GM18520 (cell line): ENCODE measurements around the gene ERC2.

Source experiments
- ATAC-seq: cut with Tn5 transposase; IDR thresholded peaks from one replicate; pipeline ENCODE4 v1.9.1; 2021; ENCODE audit not compliant: unreplicated experiment

ERC2 gene

GRCh38 chr3:56369914-56370313 is 98.4 kb downstream of the ERC2 start:
- no peak for ATAC-seq

- no peak for ATAC-seq
Observed at GRCh38 chr3:56368846-56369245, 99.4 kb downstream of the ERC2 start.

GRCh38 chr3:56366641-56367162 is 101.6 kb downstream of the ERC2 start:
- no peak for ATAC-seq

DNA sequence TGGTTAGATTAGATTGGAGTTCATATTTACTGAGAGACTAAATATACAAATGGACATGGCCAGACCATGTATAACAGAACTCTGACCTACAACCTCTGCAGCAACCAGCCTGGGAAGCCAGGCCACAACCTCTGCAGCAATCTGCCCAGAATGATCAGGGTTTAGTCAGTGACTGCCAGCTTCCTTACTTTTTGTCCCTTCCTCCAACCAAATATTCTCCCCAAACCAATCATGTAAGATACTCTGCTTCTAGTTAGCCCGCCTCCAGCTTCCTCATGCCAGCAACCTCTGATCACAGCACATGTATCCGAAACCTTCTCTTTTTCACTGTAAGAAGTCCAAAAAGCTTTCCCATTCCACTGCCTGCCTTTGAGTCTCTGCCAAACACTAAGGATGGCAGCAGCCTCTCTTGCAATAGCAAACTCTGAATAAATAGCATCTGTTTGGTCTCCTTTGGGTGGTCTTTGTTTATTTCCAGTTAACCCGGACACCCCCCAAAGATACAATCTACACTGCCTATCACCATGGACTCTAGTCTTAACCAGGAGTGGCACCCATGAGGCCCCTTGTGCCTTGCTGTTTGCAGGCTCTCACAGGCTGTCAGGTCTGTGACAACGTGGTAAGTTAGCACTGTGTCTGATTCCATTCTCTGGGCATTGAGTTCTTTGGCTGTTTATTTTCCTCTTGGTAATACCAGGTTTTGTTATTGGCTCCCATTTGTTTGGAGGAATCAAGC is 102.2 kb downstream of the ERC2 start:
- no peak for ATAC-seq

GRCh38 chr3:56364665-56365064 is 103.6 kb downstream of the ERC2 start:
- ATAC-seq: no peak

DNA sequence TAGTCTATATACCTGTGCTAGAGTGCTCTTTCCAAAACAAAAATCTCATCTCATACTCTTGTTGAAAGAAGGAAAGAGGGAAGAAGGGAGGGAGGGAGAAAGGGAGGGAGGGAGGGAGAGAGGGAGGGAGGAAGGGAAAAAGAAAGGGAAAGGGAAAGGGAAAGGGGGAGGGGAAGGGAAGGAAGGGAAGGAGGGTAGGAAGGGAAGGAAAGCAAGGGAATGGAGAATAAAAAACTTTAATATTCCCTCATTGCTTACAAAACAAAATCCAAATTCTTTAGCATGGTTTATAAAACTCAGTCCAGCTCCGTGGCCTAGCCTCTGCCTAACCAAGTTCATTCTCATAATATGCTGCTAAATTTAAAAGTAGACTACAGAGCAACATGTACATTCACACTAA is 104.5 kb downstream of the ERC2 start:
- ATAC-seq: no peak

GRCh38 chr3:56361731-56362130 is 106.5 kb downstream of the ERC2 start:
- no peak for ATAC-seq

GRCh38 chr3:56357266-56357665 is 111.0 kb downstream of the ERC2 start:
- no peak for ATAC-seq

- ATAC-seq: no peak
Observed at GRCh38 chr3:56356808-56357207, 111.5 kb downstream of the ERC2 start.

DNA sequence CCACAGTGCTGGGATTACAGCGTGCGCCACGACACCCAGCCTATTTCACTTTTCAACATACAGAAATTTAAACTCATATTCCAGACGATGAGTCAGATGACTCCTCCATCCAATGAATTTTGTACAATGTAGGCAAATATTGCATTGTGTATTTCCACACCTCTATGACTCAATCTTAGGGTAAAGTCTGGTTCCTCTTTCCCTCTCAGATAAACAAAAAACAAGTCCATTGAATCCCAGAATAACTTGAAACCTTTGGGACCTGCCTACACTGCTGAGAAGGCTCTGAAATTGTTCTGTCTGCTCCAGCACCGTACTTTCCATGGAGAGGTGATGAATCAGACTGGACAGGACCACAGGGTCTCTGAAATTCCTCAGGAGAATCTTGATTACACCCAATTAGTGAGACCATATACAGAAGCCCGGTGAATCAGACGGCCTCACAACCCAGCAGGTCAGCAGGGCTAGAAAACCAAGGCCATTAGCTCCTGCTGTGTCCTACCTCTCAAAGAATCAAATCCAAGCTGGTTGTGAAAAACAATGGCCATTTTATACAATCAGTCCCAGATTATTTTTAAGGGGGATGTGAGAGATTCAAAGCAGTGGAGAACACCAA is 112.6 kb downstream of the ERC2 start:
- ATAC-seq: no peak

- ATAC-seq: no peak
Observed at GRCh38 chr3:56351537-56351936, 116.7 kb downstream of the ERC2 start.

DNA sequence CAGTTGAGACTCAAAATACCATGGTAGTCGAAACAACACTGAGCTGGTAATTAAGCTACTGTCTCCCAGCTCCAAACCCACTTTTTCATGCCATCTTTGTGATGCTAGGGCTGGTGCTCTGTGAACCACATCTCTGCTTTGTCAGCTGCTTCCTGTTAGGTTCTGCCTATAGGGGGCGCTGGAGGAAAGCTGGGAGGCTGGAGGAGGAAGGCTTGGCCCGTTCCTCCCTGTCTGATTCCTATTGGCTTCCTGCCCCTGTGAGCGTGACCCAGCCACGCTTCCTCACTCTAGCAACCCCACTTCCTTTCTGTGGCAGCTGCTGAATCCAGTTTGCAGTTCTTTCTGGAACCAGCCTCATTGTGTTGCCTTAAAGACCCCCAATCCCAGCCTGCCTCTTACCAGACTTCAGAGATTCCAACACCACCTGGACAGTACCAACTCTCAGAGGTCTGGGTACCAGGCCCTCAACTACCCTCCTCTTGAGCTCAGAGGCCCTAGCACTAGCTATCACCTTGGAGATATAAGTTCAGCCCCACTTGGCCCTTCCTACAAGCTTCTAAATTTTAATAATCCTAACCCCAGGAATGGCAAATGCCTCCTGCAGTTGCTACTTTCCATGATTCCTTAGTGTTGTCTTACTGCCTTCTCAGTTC is 120.9 kb downstream of the ERC2 start:
- no peak for ATAC-seq

- no peak for ATAC-seq
Observed at GRCh38 chr3:56342475-56342874, 125.8 kb downstream of the ERC2 start.

DNA sequence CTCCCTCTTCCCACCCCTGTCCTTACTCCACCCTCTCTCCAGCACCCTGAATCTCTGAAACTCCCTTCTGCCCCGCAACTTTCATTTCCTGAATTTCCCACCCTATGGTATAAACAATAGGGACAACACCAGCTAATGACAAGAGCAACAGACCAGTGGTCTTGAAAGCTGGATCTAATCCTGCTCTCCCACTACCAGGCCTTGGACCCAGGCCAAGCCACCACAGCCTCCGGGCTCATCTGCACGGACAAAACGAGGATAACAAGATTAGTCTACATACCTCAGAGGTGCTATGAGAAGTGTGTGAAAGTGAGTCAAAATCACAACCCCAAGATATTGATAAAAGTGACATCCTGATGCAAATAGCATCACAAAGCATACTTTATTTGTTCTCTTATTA is 128.6 kb downstream of the ERC2 start:
- ATAC-seq: no peak

DNA sequence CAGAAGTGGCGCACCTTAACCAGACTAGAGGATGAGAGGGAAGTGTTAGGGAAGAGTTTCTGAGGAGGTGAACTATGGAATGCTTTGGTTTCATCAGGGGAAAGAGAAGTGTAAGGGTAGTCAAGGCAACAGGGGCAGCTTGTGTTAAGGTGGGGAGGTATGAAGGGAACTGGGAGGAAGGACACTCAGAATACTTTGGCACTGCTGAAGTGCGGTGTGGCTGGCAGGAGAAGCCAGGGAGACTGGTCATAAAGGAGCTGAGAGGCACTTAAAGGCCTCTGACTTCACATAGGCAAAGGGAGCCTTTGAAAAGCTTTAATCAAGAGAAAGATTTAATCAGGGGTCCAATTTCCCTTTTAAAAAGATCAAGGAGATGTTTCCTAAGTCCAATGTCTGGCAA is 129.0 kb downstream of the ERC2 start:
- ATAC-seq: no peak

DNA sequence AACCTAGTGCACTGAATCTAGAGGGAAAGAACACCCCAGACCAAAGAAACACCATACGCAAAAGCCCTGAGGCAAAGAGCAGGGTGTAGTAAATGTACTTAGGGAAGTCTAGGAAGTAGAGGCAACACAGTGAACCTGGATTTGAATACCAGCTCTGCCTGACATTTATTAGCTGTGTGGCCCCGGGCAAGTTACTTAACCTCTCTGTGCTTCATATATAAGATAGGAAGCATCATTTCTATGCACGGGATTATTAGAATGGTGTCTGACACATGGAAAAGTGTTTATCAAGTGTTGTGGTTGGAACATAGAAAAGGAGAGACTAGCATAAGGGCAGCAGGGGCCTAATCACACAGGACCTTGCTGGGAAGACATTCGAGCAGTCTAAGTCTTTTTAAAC is 132.2 kb downstream of the ERC2 start:
- no peak for ATAC-seq

- ATAC-seq: no peak
Observed at GRCh38 chr3:56324473-56324872, 143.8 kb downstream of the ERC2 start.

- ATAC-seq: no peak
Observed at GRCh38 chr3:56323986-56324420, 144.3 kb downstream of the ERC2 start.

DNA sequence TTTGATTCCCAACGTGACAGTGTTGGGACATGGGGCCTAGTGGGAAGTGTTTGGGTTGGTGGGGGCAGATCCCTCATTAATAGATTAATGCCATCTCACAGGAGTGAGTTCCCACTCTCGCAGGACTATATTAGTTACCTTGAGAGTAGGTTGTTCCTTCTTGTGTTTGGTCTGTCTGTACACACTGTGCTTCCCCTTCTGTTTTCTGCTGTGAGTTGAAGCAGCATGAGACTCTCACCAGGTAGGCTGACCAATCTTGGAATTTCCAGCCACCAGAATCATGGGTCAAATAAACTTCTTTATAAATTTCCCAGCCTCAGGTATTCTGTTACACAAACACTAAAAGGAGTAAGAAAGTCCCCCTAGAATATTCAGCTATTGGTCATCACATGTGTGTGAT is 145.4 kb downstream of the ERC2 start:
- ATAC-seq: no peak

DNA sequence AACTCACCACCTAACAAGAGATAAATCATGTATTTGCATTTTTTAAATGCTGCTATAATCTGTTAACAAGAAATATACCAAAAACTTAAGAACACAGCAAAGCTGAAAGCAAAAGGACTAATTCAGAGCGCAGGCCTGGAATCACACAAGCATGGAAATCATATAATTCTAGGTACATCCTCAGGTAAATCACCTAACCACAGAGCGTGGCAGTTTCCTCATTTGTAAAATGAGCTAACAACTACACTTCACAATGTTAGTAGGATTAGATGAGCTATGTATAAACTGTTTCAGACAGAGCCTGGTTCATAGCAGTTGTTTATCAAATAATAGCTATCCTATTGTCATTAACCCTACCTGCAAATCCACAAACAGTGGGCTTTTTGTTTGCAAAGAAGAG is 146.4 kb downstream of the ERC2 start:
- ATAC-seq: no peak

GRCh38 chr3:56321383-56321782 is 146.9 kb downstream of the ERC2 start:
- ATAC-seq: no peak

- no peak for ATAC-seq
Observed at GRCh38 chr3:56320883-56321282, 147.4 kb downstream of the ERC2 start.
